ENCODE data around the gene ZDHHC14.
"Not testable (repeated sequence)": the region's sequence is repeated elsewhere in the genome, so short reads cannot be mapped to it uniquely, and the experiment has no call there.

DNA sequence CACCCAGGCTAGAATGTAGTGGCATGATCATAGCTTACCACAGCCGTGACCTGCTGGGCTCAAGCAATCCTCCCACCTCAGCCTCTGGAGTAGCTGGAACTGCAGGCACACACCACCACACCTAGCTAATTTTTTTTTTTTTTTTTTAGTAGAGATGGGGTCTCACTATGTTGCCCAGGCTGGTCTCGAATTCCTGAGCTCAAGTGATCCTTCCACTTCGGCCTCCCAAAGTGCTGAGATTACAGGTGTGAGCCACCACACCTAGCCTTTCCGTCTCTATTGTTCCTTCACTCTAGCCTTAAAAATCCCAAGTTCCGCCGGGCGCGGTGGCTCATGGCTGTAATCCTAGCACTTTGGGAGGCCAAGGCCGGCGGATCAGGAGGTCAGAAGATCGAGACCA is 14.2 kb downstream of the ZDHHC14 start:
- TF ChIP-seq, protein P1, sequence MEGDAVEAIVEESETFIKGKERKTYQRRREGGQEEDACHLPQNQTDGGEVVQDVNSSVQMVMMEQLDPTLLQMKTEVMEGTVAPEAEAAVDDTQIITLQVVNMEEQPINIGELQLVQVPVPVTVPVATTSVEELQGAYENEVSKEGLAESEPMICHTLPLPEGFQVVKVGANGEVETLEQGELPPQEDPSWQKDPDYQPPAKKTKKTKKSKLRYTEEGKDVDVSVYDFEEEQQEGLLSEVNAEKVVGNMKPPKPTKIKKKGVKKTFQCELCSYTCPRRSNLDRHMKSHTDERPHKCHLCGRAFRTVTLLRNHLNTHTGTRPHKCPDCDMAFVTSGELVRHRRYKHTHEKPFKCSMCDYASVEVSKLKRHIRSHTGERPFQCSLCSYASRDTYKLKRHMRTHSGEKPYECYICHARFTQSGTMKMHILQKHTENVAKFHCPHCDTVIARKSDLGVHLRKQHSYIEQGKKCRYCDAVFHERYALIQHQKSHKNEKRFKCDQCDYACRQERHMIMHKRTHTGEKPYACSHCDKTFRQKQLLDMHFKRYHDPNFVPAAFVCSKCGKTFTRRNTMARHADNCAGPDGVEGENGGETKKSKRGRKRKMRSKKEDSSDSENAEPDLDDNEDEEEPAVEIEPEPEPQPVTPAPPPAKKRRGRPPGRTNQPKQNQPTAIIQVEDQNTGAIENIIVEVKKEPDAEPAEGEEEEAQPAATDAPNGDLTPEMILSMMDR (IDR thresholded peaks at IDR 0.05): not testable (repeated sequence)
- TF ChIP-seq POLR2AphosphoS5 (IDR thresholded peaks at IDR 0.05): not testable (repeated sequence)
